ENCODE results near the gene ANO9.

- no peak for TF ChIP-seq POLR2AphosphoS5 (IDR thresholded peaks at IDR 0.05)
- no peak for TF ChIP-seq POLR2A (IDR thresholded peaks at IDR 0.05)
- no peak for TF ChIP-seq CTCF (IDR thresholded peaks at IDR 0.05)
These were observed 27.4 kb downstream of the ANO9 start for GRCh38 chr11:414318-414857.

Measured in stomach (tissue), 4 donors.